ENCODE results near the gene TLE5. TPM values are rescaled to one million over a fixed set of nuclear protein-coding genes. Genes with fewer than 3 reads are reported as not detected.

The TLE5 gene
- total RNA-seq, 1 experiment from 2014 or later, result 217 TPM

DNA sequence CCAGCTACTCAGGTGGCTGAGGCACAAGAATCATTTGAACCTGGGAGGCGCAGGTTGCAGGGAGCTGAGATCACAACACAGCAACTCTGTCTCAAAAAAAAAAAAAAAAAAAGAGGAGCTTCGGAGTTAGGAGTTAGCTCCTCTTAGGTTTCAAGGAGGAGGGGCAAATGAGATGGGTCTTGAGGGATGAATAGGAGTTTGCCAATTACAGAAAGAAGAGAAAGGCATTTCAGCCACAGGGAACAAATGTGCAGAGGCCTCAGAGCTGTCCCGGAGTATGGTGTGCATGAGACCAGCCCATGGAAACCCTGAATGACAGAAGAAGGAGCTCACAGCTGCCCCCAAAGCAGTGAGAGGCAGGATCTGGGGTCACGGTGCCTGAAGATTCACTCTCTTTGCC, 57.8 kb downstream of the TLE5 start:
- DNase-seq, result no peak
- no peaks in the 10 kb centered on the region for H3K27me3 ChIP-seq
- no peaks in the 10 kb centered on the region for H3K9me3 ChIP-seq
- no peak overlapping the region for H3K4me3 ChIP-seq
- no peaks in the 10 kb centered on the region for H3K36me3 ChIP-seq

GRCh38 chr19:3003046-3003445, 59.2 kb downstream of the TLE5 start:
- no peaks in the 10 kb centered on the region for H3K27me3 ChIP-seq
- no peak for DNase-seq
- no peaks in the 10 kb centered on the region for H3K36me3 ChIP-seq
- no peaks in the 10 kb centered on the region for H3K9me3 ChIP-seq
- no peak overlapping the region for H3K4me3 ChIP-seq

Other genes starting within 250 kb of the TLE5 start
- 1.2 and 2.4 TPM in 2 replicates for gene ZNF554, start 242.6 kb downstream of the TLE5 start, total RNA-seq (2014; rRNA removed; shearing (Covaris generic); ENCODE audit: low replicate concordance)
- 0.92 and 4.5 TPM in 2 replicates for gene ZNF555, start 221.0 kb downstream of the TLE5 start, total RNA-seq (2014; rRNA removed; shearing (Covaris generic); ENCODE audit: low replicate concordance)
- 0.07 and 0.13 TPM in 2 replicates for gene ZNF556, start 195.2 kb downstream of the TLE5 start, total RNA-seq (2014; rRNA removed; shearing (Covaris generic); ENCODE audit: low replicate concordance)
- gene ZNF57, start 161.6 kb downstream of the TLE5 start, total RNA-seq (2014; rRNA removed; shearing (Covaris generic); ENCODE audit: low replicate concordance), result 2.2 and 3.3 TPM in 2 replicates
- gene ZNF77, start 117.5 kb downstream of the TLE5 start, total RNA-seq (2014; rRNA removed; shearing (Covaris generic); ENCODE audit: low replicate concordance), result 5.0 and 6.8 TPM in 2 replicates
- not detected in 2 replicates for gene TLE6, start 84.9 kb downstream of the TLE5 start, total RNA-seq (2014; rRNA removed; shearing (Covaris generic); ENCODE audit: low replicate concordance)
- 1.5 and 4.1 TPM in 2 replicates for gene TLE2, start 33.2 kb downstream of the TLE5 start, total RNA-seq (2014; rRNA removed; shearing (Covaris generic); ENCODE audit: low replicate concordance)
- gene GNA11, start 31.9 kb upstream of the TLE5 start, total RNA-seq (2014; rRNA removed; shearing (Covaris generic); ENCODE audit: low replicate concordance), result 29.7 and 46.0 TPM in 2 replicates
- not detected in 2 replicates for gene GNA15, start 73.5 kb upstream of the TLE5 start, total RNA-seq (2014; rRNA removed; shearing (Covaris generic); ENCODE audit: low replicate concordance)
- not detected in 2 replicates for gene S1PR4, start 116.3 kb upstream of the TLE5 start, total RNA-seq (2014; rRNA removed; shearing (Covaris generic); ENCODE audit: low replicate concordance)
- gene NCLN, start 123.4 kb upstream of the TLE5 start, total RNA-seq (2014; rRNA removed; shearing (Covaris generic); ENCODE audit: low replicate concordance), result 55.6 and 68.5 TPM in 2 replicates
- not detected in 2 replicates for gene CELF5, start 162.2 kb upstream of the TLE5 start, total RNA-seq (2014; rRNA removed; shearing (Covaris generic); ENCODE audit: low replicate concordance)